Left forelimb (tissue), 1 donor: ENCODE data around the gene NLGN3.

Source experiments
- DNase-seq: peaks from one replicate; pipeline ENCODE4 v3.0.0-alpha.2; 2018; ENCODE audit warnings: low spot score

Gene NLGN3

DNA sequence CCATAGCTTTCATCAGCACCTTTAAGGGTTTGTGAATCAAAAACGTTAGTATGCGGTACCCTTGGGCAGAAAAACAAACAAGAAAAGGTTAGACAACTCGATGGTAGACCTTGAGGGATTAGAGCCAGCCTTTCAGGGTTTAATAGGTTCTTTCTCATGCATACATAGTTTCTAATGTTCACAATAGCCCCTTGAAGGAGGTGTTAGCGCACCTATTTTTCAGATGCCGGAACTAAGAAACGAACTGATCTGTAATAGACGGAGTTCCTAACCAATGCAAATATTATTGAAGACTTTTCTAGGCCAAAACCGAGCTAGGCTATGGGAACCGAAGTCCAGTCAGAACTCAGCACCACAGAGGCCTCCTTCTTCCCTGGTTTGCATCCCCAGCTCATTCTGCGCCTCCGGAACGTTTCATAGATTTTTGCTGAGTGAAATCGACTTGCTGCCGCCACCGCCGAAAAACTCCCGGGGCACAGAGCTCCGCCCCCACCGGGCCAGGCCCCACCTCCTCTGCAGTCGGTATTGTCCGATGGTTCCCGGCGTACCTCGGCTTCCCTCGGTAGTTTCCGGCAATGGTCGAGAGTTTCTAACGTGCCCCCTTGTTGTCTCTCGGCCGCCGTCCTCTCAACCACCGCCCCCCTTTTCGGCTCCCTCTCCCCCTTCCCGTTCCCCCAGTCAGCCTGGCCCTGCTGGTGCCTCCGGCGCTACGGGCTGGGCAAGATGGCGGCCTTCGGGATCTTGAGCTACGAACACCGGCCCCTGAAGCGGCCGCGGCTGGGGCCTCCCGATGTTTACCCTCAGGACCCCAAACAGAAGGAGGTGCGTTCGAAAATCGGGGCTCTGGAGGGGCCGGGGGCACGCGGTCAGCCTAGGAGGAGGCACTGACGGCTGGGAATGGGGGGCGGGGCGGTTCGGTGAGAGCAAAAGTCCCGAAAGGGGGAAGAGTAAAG, 26.3 kb upstream of the NLGN3 start, which contains the start of gene MED12:
Gene MED12, plus strand, starts transcription at position 565 of the 953 bp plus-strand sequence. Its CDS starts 159 bp downstream, at position 724.
- DNase-seq, result peak; percentile 86

DNA sequence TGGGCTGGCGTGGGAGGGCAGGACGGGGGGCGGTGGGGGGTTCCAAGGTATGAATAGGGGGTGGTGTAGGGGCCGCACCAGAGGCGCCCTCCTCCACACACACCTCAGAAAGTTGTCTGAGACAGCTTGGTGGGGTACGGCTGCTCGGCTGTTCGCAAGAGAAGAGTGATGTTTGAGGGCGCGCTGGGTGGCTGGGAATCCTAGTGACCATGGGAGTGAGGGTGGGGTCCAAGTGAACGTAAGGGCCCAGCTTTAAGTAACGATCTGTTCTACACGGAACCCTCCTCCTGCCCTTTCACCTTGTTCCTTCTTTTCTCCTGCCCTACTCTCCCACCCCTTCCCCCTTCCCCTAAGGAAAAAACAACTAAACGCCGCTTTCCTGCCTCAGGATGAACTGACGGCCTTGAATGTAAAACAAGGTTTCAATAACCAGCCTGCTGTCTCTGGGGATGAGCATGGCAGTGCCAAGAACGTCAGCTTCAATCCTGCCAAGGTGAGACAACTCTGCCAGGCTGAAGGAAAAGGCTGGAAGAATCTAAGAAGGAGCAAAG, 25.6 kb upstream of the NLGN3 start:
- DNase-seq, result no peak

- no peak for DNase-seq
Observed at GRCh38 chrX:71128166-71128833, 16.3 kb upstream of the NLGN3 start.

- DNase-seq, result no peak
Observed at GRCh38 chrX:71128915-71129765, 15.5 kb upstream of the NLGN3 start.

GRCh38 chrX:71131510-71131909, 13.1 kb upstream of the NLGN3 start:
- DNase-seq, result no peak

- no peak for DNase-seq
Observed at GRCh38 chrX:71140440-71140839, 4.2 kb upstream of the NLGN3 start.

GRCh38 chrX:71143508-71143907, 1.1 kb upstream of the NLGN3 start:
- no peak for DNase-seq

GRCh38 chrX:71147496-71148277, 3.0 kb downstream of the NLGN3 start:
- DNase-seq, result no peak

GRCh38 chrX:71148278-71148663, 3.6 kb downstream of the NLGN3 start:
- DNase-seq, result no peak

- no peak for DNase-seq
Observed at GRCh38 chrX:71151366-71151765, 6.7 kb downstream of the NLGN3 start.

- DNase-seq, result no peak
Observed at GRCh38 chrX:71154196-71154595, 9.6 kb downstream of the NLGN3 start.

- no peak for DNase-seq
Observed at GRCh38 chrX:71154641-71155040, 10.0 kb downstream of the NLGN3 start.

DNA sequence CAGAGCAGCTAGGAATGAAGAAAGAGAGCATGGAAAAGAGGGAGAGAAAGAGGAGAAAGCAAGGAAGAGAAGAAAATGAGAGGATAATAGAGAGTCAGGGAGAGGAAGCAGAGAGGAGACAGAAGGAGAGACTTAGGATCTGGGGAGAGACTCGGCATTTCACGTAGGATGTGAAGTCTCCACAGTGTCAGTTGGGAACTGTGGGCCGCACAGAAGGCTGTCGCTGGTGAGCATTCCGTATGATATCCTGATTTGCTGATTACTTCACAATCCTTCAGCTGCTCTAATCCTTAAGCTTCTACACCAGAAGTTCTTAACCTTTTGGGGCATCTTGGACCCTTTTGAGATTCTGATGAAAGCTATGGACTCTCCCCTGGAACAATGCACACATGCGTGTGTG, 14.0 kb downstream of the NLGN3 start:
- no peak for DNase-seq

DNA sequence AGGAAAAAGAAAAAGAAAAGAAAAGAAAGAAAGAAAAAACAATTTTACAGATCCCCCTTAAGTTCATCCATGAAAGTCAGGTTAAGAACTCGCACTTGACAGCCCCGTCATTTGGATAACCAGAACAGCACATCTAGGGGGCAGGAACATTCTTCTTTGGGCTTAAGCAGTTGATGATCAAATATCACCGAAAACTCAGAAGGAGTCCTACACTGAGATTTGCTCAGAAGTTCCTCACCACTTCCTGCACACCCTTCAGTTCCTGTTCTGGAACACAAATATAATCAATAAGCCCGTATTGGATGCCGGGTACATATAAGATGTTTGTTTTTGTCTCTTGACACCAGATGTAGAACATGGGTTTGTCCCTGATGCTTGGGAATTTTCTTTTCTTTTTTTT, 14.7 kb downstream of the NLGN3 start:
- DNase-seq, result no peak

DNA sequence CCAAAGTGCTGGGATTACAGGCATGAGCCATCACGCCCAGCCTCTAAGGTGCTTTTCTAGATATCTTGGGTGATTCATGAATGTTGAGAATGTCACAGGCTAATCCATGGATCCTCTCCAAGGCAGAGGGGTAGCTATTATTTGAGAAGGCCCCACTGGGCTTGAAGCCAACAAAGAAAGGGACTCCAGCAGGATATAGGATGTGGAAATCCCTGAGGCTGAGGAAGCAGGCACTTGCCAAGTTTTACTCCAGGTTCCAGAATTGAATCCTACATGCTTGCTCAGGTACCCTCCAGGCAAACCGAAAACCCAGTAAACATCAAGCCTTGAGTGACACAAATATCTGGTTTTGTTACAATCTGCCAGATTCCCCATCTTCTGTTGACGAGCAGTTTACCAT, 15.8 kb downstream of the NLGN3 start:
- DNase-seq, result no peak

DNA sequence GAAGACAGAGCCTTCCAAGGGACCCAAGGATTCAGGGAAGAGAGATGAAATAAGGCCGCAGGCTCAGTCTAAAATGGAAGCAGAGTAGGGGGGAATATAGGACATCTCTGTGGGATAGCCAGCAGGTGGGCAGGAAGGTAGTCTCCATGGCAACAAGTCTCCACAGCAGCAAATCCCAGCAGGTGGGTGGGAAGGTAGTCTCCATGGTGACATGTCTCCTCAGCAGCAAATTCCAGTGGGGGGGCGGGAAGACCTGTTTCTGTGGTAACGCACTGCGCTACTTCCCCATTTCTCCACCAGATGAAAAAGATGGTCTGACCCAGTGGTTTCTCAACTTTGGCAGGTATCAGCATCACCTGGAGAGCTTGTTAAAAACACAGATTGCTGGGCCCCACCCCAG, 18.3 kb downstream of the NLGN3 start:
- no peak for DNase-seq

DNA sequence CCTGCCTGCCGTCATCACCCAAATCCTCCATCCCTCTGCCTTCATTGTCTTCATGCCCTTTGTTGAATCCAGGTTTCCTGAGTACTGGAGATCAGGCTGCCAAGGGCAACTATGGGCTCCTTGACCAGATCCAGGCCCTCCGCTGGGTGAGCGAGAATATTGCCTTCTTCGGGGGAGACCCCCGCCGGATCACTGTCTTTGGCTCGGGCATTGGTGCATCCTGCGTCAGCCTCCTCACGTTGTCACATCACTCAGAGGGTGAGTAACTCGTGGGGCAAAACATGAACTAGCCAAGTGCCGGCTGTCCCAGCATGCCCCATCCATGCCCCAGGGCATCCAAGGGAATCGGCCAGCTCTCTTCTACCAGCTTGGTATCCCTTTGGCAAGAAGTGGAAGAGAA, 19.4 kb downstream of the NLGN3 start:
- DNase-seq, result no peak

- no peak for DNase-seq
Observed at GRCh38 chrX:71166461-71166860, 21.8 kb downstream of the NLGN3 start.

- no peak for DNase-seq
Observed at GRCh38 chrX:71167031-71167781, 22.6 kb downstream of the NLGN3 start.

GRCh38 chrX:71168134-71168533, 23.5 kb downstream of the NLGN3 start:
- no peak for DNase-seq
